NOMO-1 treated with dmso at 0.1 percent for 144 hours (cell line): ENCODE measurements around the gene EEF1A2.
"Not testable (repeated sequence)": the region's sequence is repeated elsewhere in the genome, so short reads cannot be mapped to it uniquely, and the experiment has no call there.

Experiments
- DNase-seq: peaks from one replicate; lab custom pipeline; 2025; ENCODE audit not compliant: unreplicated experiment; lab: John Stamatoyannopoulos, UW

The EEF1A2 gene

GRCh38 chr20:63520934-63521601, 22.2 kb upstream of the EEF1A2 start:
- DNase-seq, result peak; percentile 49

- DNase-seq, result peak; percentile 48
Observed at GRCh38 chr20:63520504-63520933, 21.6 kb upstream of the EEF1A2 start, which contains the start of gene PPDPF. Gene PPDPF (plus strand): TSS chr20:63520765. CDS start chr20:63521309, 544 bp downstream.

GRCh38 chr20:63519668-63520503, 21.0 kb upstream of the EEF1A2 start:
- DNase-seq, result no peak

GRCh38 chr20:63518946-63519667, 20.2 kb upstream of the EEF1A2 start:
- DNase-seq, result no peak

- no peak for DNase-seq
Observed at GRCh38 chr20:63518351-63518861, 19.5 kb upstream of the EEF1A2 start.

- DNase-seq, result no peak
Observed at GRCh38 chr20:63517376-63518309, 18.8 kb upstream of the EEF1A2 start.

- DNase-seq, result not testable (repeated sequence)
Observed at GRCh38 chr20:63514520-63514919, 15.6 kb upstream of the EEF1A2 start.

- DNase-seq, result no peak
Observed at GRCh38 chr20:63513207-63513606, 14.3 kb upstream of the EEF1A2 start.

GRCh38 chr20:63509088-63509564, 10.2 kb upstream of the EEF1A2 start:
- DNase-seq, result peak; percentile 35

GRCh38 chr20:63508072-63508768, 9.3 kb upstream of the EEF1A2 start:
- no peak for DNase-seq

GRCh38 chr20:63507083-63507743, 8.3 kb upstream of the EEF1A2 start:
- no peak for DNase-seq

GRCh38 chr20:63505723-63506122, 6.8 kb upstream of the EEF1A2 start:
- no peak for DNase-seq

- no peak for DNase-seq
Observed at GRCh38 chr20:63505281-63505680, 6.4 kb upstream of the EEF1A2 start.

GRCh38 chr20:63504642-63505041, 5.8 kb upstream of the EEF1A2 start:
- DNase-seq, result no peak

- no peak for DNase-seq
Observed at GRCh38 chr20:63503524-63503923, 4.6 kb upstream of the EEF1A2 start.

GRCh38 chr20:63502671-63503172, 3.8 kb upstream of the EEF1A2 start:
- DNase-seq, result no peak

GRCh38 chr20:63501818-63502670, 3.2 kb upstream of the EEF1A2 start:
- no peak for DNase-seq
